ENCODE data around the gene TTC9B. TPM values are rescaled to one million over a fixed set of nuclear protein-coding genes. Genes with fewer than 3 reads are reported as not detected.

The TTC9B gene
- total and polyA plus RNA-seq, 2 of the 8 experiments (the other 6 are each of a cell fraction or from before 2014, with no cell fraction given) = 0.26 TPM; not detected in 1

DNA sequence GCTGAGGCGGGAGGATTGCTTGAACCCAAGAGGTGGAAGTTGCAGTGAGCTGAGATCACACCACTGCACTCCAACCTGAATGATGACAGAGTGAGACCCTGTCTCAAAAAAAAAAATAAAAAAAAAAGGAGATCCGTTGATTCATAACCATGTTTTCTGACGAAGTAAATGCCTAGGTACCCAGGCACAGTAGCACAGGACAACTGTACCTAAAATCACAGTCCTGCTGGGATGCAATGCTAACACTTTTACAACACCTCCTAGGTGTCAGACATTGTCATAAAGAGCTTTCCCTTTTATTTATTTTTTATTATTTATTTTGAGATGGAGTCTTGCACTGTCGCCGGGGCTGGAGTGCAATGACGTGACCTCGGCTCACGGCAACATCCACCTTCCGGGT lies 2.5 kb upstream of the TTC9B start:
- WGBS, 2 experiments (ENCODE audit: extremely low coverage in 1 of 2, insufficient coverage in 1 of 2, insufficient read length in 1 of 2, insufficient replicate concordance in 2 of 2, low coverage in 1 of 2, low lambda C conversion rate in 2 of 2, missing lambda C conversion rate in 1 of 2) = 93% methylated on average over 9 of the region's 9 CpGs; no CpG with 5 or more reads in 1 of the 2 experiments
- POLR2A ChIA-PET (ENCODE audit: partially characterized antibody) = no interaction called here
- TF ChIP-seq ASH2L (IDR thresholded peaks at IDR 0.05; ENCODE audit: low read length) = no peak
- no peak for TF ChIP-seq CHD1 (IDR thresholded peaks at IDR 0.05; ENCODE audit: low read depth, low read length)
- TF ChIP-seq POU5F1 (IDR thresholded peaks at IDR 0.05; ENCODE audit: low read depth, low read length) = no peak
- no peak for TF ChIP-seq MAFK (IDR thresholded peaks at IDR 0.05; ENCODE audit: low read depth, low read length)
- TF ChIP-seq TBP (IDR thresholded peaks at IDR 0.05; ENCODE audit: low read depth, low read length) = no peak
- TF ChIP-seq NANOG (IDR thresholded peaks at IDR 0.05; ENCODE audit: insufficient read depth, low read depth, low read length, poor library complexity, severe bottlenecking) = no peak
- no peak for TF ChIP-seq SIX5 (IDR thresholded peaks at IDR 0.05; ENCODE audit: low read depth, low read length)
- no peak for TF ChIP-seq EP300 (IDR thresholded peaks at IDR 0.05; ENCODE audit: borderline replicate concordance in 1 of 2, low read depth in 2 of 2, low read length in 2 of 2)
- no peak for TF ChIP-seq BRCA1 (IDR thresholded peaks at IDR 0.05; ENCODE audit: low read depth, low read length)
- TF ChIP-seq CTBP2 (IDR thresholded peaks at IDR 0.05; ENCODE audit: borderline replicate concordance, insufficient read depth, insufficient read length, low read length) = no peak
- no peak for TF ChIP-seq KDM1A (IDR thresholded peaks at IDR 0.05; ENCODE audit: borderline replicate concordance, low read length)
- no peak for TF ChIP-seq RBBP5 (IDR thresholded peaks at IDR 0.05; ENCODE audit: borderline replicate concordance, low read depth, low read length)
- TF ChIP-seq EZH2 (IDR thresholded peaks at IDR 0.05; ENCODE audit: low read depth, low read length, severe bottlenecking) = no peak
- TF ChIP-seq BACH1 (IDR thresholded peaks at IDR 0.05; ENCODE audit: low read length) = no peak
- TF ChIP-seq CHD2 (IDR thresholded peaks at IDR 0.05; ENCODE audit: low read length) = no peak

More for the DNA sequence above, 2.5 kb upstream of the TTC9B start:
- H3K18ac ChIP-seq (ENCODE audit: extremely low read depth, low read length) = no peak overlapping the region
- CTCF ChIA-PET (ENCODE audit: partially characterized antibody) = interaction anchor here (0.6 to 4.5 kb wide), 11 partner anchors 8 to 350 kb away, joined by 3 to 32 read pairs (median 4); no protein-coding TSS in a partner anchor
- no peak for DNase-seq (ENCODE audit: low read depth in 1 of 2, low spot score in 2 of 2)
- no peak overlapping the region for H2BK12ac ChIP-seq (ENCODE audit: low read depth, low read length)
- H4K5ac ChIP-seq (ENCODE audit: insufficient read length, low read depth, low read length) = no peak overlapping the region
- H3K79me1 ChIP-seq (ENCODE audit: low read depth, low read length) = no peaks in the 10 kb centered on the region
- H3K4ac ChIP-seq (replicated peaks; ENCODE audit: insufficient read length, low read depth, low read length) = no peak overlapping the region
- H3K27me3 ChIP-seq (replicated peaks in 1 of 4; ENCODE audit: control insufficient read depth in 3 of 4, extremely low read depth in 1 of 4, insufficient read depth in 3 of 4, low read length in 3 of 4) = peaks cover 3 to 29% (median 21%) of the 10 kb centered on the region in 4 experiments
- H4K8ac ChIP-seq (ENCODE audit: extremely low read depth, insufficient read depth, low read length) = no peak overlapping the region
- no peak for FAIRE-seq
- H2BK5ac ChIP-seq (ENCODE audit: low read depth, low read length) = no peak overlapping the region
- H3K23ac ChIP-seq (ENCODE audit: insufficient read length) = no peak overlapping the region
- no peak overlapping the region for H3K56ac ChIP-seq (replicated peaks; ENCODE audit: insufficient read length, low read depth, low read length)
- H3K4me1 ChIP-seq (replicated peaks in 1 of 4; ENCODE audit: control insufficient read depth in 3 of 4, insufficient read depth in 4 of 4, low read length in 3 of 4) = peaks cover 0 to 13% (median 8%) of the 10 kb centered on the region in 4 experiments; a peak in 6 of 7 replicates
- no peak overlapping the region for H2AK5ac ChIP-seq (ENCODE audit: low read depth, low read length)
- H3K14ac ChIP-seq (ENCODE audit: insufficient read length) = no peak overlapping the region
- no peak overlapping the region for H3K4me2 ChIP-seq (ENCODE audit: insufficient read depth in 1 of 2, low read depth in 2 of 2, low read length in 2 of 2)
- peaks cover 3 to 4% of the 10 kb centered on the region in 2 experiments for H4K20me1 ChIP-seq (replicated peaks in 1 of 2; ENCODE audit: control insufficient read depth in 1 of 2, insufficient read depth in 2 of 2, low read length in 2 of 2)
- no peak overlapping the region for H3K4me3 ChIP-seq (ENCODE audit: extremely low read depth in 1 of 4, insufficient read depth in 2 of 4, low read depth in 3 of 4, low read length in 4 of 4)
- no peak overlapping the region for H3K27ac ChIP-seq (ENCODE audit: low read depth, low read length)
- no peak overlapping the region for H4K91ac ChIP-seq (replicated peaks; ENCODE audit: insufficient read length, low read length)
- H2BK120ac ChIP-seq (replicated peaks; ENCODE audit: low read depth, low read length) = no peak overlapping the region
- H2AFZ ChIP-seq (ENCODE audit: low read length) = no peak overlapping the region
- H2BK15ac ChIP-seq (ENCODE audit: low read length) = no peak overlapping the region
- H3K9ac ChIP-seq (replicated peaks in 1 of 4; ENCODE audit: extremely low read depth in 1 of 4, low read depth in 3 of 4, low read length in 3 of 4) = no peak overlapping the region
- H3K23me2 ChIP-seq (ENCODE audit: low read depth, low read length) = peaks cover 7% of the 10 kb centered on the region
- peaks cover 0 to 5% of the 10 kb centered on the region in 2 experiments; a peak in 1 of 4 replicates for H3K9me3 ChIP-seq (ENCODE audit: insufficient read depth in 2 of 2, low read depth in 1 of 2, low read length in 1 of 2)
- H3K36me3 ChIP-seq (ENCODE audit: control insufficient read depth in 2 of 4, insufficient read depth in 4 of 4, low read length in 3 of 4) = no peaks in the 10 kb centered on the region
- no peak overlapping the region for H2BK20ac ChIP-seq (ENCODE audit: low read length)
- H3K79me2 ChIP-seq (ENCODE audit: control insufficient read depth in 1 of 2, insufficient read depth in 2 of 2, low read length in 2 of 2) = no peaks in the 10 kb centered on the region

All from H1 (cell line).